GM12872 (cell line): Measurements from ENCODE around the gene DENND2A.

ENCODE experiments used
- CTCF ChIP-seq: IDR thresholded peaks from 3 replicates; pipeline ENCODE4 v1.5.1; 2011; ENCODE audit warnings: low read depth, mild to moderate bottlenecking, low read length, moderate library complexity; ENCODE audit not compliant: insufficient read depth

The DENND2A gene

GRCh38 chr7:140562926-140563481, 77.6 kb downstream of the DENND2A start:
- no peak for TF ChIP-seq CTCF

- no peak for TF ChIP-seq CTCF
Observed at GRCh38 chr7:140559410-140559809, 81.2 kb downstream of the DENND2A start.

- no peak for TF ChIP-seq CTCF
Observed at GRCh38 chr7:140557809-140558518, 82.6 kb downstream of the DENND2A start.

- no peak for TF ChIP-seq CTCF
Observed at GRCh38 chr7:140557069-140557468, 83.5 kb downstream of the DENND2A start.

GRCh38 chr7:140552240-140552679, 88.4 kb downstream of the DENND2A start:
- TF ChIP-seq CTCF = no peak

GRCh38 chr7:140551355-140552239, 89.0 kb downstream of the DENND2A start:
- TF ChIP-seq CTCF = no peak

GRCh38 chr7:140546947-140547346, 93.7 kb downstream of the DENND2A start:
- no peak for TF ChIP-seq CTCF
